ENCODE results near the gene LRP8.

DNA sequence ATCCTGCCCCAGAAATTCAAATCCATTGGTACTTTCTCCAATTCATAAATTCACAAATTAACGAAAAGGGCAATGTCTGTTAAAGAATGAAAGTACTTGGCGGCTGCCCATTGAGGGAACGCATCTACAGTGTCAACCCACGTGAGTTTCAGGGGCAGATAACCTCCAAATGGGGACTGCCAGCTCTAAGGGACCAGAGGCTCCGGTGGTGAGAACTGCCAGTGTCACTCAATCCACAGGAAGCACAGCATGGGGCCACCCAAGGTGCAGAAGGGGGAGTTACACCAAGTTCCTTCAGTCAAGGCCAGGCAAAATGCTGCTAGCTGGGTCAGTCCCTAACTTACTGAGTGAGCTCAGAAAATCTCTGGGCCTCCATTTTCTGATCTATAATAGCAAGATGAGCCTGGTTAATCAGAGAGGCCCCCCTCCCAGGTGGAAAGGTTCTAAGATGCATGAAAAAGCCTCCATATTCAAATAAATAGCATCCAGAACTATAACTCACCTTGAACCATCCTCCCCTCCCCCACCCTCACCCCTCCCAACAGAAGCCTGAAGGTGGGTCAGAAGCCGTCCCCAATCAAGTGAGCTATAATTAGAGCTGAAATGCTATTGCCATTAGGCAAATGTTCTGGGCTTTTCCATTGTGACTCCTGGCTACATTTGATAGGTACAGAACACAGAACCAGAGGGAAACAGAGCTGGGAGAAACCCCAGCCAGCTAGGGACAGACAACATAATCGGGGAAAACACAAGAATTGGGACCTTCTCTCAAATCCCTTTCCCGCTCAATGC lies 41.7 kb downstream of the LRP8 start:
- TF ChIP-seq CTCF (IDR thresholded peaks at IDR 0.05) (no peak), POLR2AphosphoS5 (IDR thresholded peaks at IDR 0.05; ENCODE audit: insufficient read depth in 1 of 2, low read depth in 1 of 2) (no peak), POLR2A (IDR thresholded peaks at IDR 0.05) (no peak)
